ENCODE data around the gene LRRC49.

LRRC49 gene

DNA sequence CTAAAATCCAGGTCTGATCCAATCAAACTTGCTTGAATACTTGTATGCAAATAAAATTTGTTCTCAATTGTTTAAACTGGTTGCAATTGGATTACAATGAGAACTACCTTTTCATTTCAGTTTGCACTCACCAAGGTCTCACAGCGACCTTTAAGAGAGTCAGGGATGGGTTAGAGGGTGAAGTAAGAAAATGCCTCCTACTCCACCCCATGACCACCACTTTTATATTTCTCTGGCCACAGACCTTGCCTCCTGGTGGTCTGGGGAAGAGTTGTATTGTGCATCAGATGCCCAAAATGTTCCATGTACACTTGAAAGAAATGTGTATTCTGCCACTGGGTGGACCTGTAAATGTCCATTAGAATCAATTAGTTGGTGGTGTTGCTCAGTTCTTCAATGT, 206.3 kb downstream of the LRRC49 start:
- DNase-seq: no peak

Data from DMS79 treated with DMSO at 0.1 percent for 48 hours (cell line).